ENCODE data around the gene HS6ST2. TPM values are rescaled to one million over a fixed set of nuclear protein-coding genes. Genes with fewer than 3 reads are reported as not detected.
"Not testable (repeated sequence)": the region's sequence is repeated elsewhere in the genome, so short reads cannot be mapped to it uniquely, and the experiment has no call there.

The HS6ST2 gene
- total and polyA plus RNA-seq, 4 experiments from 2014 or later, result not detected

- Histone ChIP-seq H3K4me3 (ENCODE audit: low read length in 2 of 2) (no peak overlapping the region), H3K36me3 (ENCODE audit: insufficient read depth, low read length) (no peaks in the 10 kb centered on the region), H3K9me3 (ENCODE audit: control insufficient read depth in 1 of 2, low read length in 2 of 2) (no peaks in the 10 kb centered on the region), H3K4me1 (ENCODE audit: insufficient read depth, low read length) (no peaks in the 10 kb centered on the region), H3K27ac (ENCODE audit: low read depth, low read length) (no peak overlapping the region), H3K27me3 (ENCODE audit: insufficient read depth, low read length) (no peaks in the 10 kb centered on the region)
- ChIA-PET POLR2A (ENCODE audit: partially characterized antibody) (no interaction called here), CTCF (ENCODE audit: partially characterized antibody) (no interaction called here)
- intact Hi-C loops (cut with micrococcal nuclease), result no loop called here
- Mint-ChIP-seq H3K36me3 (no peaks in the 10 kb centered on the region), H3K27ac (no peak overlapping the region), H3K4me1 (no peaks in the 10 kb centered on the region), H3K4me3 (no peak overlapping the region), H3K27me3 (peaks cover 0 to 4% of the 10 kb centered on the region in 2 donors), H3K9me3 (no peaks in the 10 kb centered on the region)
- no peak for DNase-seq
Measured at GRCh38 chrX:132984058-132984650, 25.7 kb upstream of the HS6ST2 start.

GRCh38 chrX:132983496-132983895 lies 25.1 kb upstream of the HS6ST2 start:
- intact Hi-C loops (cut with micrococcal nuclease), result no loop called here
- CTCF ChIA-PET (ENCODE audit: partially characterized antibody), result no interaction called here
- H3K27ac Mint-ChIP-seq, result no peak overlapping the region

DNA sequence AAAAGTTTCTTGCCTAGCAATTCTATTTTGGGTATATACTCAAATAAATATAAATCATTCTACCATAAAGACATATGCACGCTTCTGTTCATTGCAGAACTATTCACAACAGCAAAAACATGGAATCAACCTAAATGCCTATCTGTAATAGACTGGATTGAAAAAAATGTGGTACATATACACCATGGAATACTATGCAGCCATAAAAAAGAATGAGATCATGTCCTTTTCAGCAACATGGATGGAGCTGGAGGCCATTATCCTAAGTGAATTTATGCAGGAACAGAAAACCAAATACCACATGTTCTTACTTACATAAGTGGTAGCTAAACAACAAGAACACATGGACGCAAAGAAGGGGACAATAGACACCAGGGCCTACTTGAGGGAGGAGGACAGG lies 21.6 kb upstream of the HS6ST2 start:
- H3K4me3 ChIP-seq (ENCODE audit: low read length in 2 of 2); H3K27ac ChIP-seq (ENCODE audit: low read depth, low read length); H3K36me3 ChIP-seq (ENCODE audit: insufficient read depth, low read length); H3K9me3 Mint-ChIP-seq; H3K4me1 Mint-ChIP-seq; CTCF ChIA-PET (ENCODE audit: partially characterized antibody); H3K27me3 Mint-ChIP-seq; intact Hi-C loops (cut with micrococcal nuclease); H3K27me3 ChIP-seq (ENCODE audit: insufficient read depth, low read length); DNase-seq; H3K27ac Mint-ChIP-seq; H3K36me3 Mint-ChIP-seq; H3K4me1 ChIP-seq (ENCODE audit: insufficient read depth, low read length); H3K9me3 ChIP-seq (ENCODE audit: control insufficient read depth in 1 of 2, low read length in 2 of 2); POLR2A ChIA-PET (ENCODE audit: partially characterized antibody); H3K4me3 Mint-ChIP-seq: not testable (repeated sequence)

More at GRCh38 chrX:132983496-132983895, 25.1 kb upstream of the HS6ST2 start:
- no peaks in the 10 kb centered on the region for H3K9me3 Mint-ChIP-seq
- no peak overlapping the region for H3K4me3 ChIP-seq (ENCODE audit: low read length in 2 of 2)
- DNase-seq, result no peak
- H3K4me1 ChIP-seq (ENCODE audit: insufficient read depth, low read length), result no peaks in the 10 kb centered on the region
- H3K4me1 Mint-ChIP-seq, result no peaks in the 10 kb centered on the region
- no peak overlapping the region for H3K27ac ChIP-seq (ENCODE audit: low read depth, low read length)
- POLR2A ChIA-PET (ENCODE audit: partially characterized antibody), result no interaction called here
- no peaks in the 10 kb centered on the region for H3K27me3 ChIP-seq (ENCODE audit: insufficient read depth, low read length)
- H3K27me3 Mint-ChIP-seq, result peaks cover 0 to 6% of the 10 kb centered on the region in 2 donors
- H3K36me3 Mint-ChIP-seq, result no peaks in the 10 kb centered on the region
- H3K9me3 ChIP-seq (ENCODE audit: control insufficient read depth in 1 of 2, low read length in 2 of 2), result no peaks in the 10 kb centered on the region
- no peak overlapping the region for H3K4me3 Mint-ChIP-seq
- no peaks in the 10 kb centered on the region for H3K36me3 ChIP-seq (ENCODE audit: insufficient read depth, low read length)

DNA sequence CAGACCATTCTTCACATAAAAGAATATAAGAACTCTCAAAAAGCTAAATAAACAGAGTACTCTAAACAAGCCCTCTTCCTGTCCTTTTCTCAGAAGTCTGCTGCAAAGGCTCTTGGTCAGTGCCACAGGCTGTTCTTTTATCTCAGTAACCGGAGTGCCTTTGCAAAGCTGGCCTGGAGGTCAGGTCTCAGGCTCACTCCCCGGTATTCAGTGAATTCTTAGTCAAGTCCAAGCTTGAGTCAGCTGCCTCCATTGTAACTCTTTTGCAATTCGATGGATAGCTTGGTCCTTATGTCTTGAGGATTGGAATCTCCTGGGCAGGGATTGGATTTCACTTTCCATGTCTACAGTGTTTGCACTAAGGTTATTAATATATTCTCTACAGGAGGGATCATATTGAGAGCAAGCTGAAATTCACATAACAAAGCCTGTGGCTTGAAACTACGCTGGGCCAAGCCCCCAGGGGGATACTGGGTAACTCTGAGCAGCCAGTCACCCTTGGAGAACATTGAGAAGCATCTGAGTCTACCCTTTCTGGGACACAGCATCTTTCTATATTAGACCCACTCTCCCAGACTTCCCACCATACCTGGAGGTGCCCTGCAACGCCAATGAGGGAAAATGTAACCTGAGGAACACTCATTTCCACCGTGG lies 10.0 kb upstream of the HS6ST2 start:
- H3K27ac ChIP-seq (ENCODE audit: low read depth, low read length), result no peak overlapping the region
- Mint-ChIP-seq H3K4me3 (no peak overlapping the region), H3K27ac (no peak overlapping the region), H3K9me3 (peaks cover 0 to 2% (median 0%) of the 10 kb centered on the region in 8 donors), H3K4me1 (no peaks in the 10 kb centered on the region), H3K27me3 (peaks cover 2 to 3% of the 10 kb centered on the region in 2 donors), H3K36me3 (no peaks in the 10 kb centered on the region)
- H3K36me3 ChIP-seq (ENCODE audit: insufficient read depth, low read length), result no peaks in the 10 kb centered on the region
- intact Hi-C loops (cut with micrococcal nuclease), result no loop called here
- no peak for DNase-seq
- CTCF ChIA-PET (ENCODE audit: partially characterized antibody), result no interaction called here
- H3K4me1 ChIP-seq (ENCODE audit: insufficient read depth, low read length), result no peaks in the 10 kb centered on the region
- H3K9me3 ChIP-seq (ENCODE audit: control insufficient read depth in 1 of 2, low read length in 2 of 2), result no peaks in the 10 kb centered on the region
- H3K27me3 ChIP-seq (ENCODE audit: insufficient read depth, low read length), result no peaks in the 10 kb centered on the region
- H3K4me3 ChIP-seq (ENCODE audit: low read length in 2 of 2), result no peak overlapping the region
- POLR2A ChIA-PET (ENCODE audit: partially characterized antibody), result no interaction called here

- no peaks in the 10 kb centered on the region for H3K27me3 ChIP-seq (ENCODE audit: insufficient read depth, low read length)
- H3K4me1 ChIP-seq (ENCODE audit: insufficient read depth, low read length), result no peaks in the 10 kb centered on the region
- Mint-ChIP-seq H3K27me3 (peaks cover 2 to 3% of the 10 kb centered on the region in 2 donors), H3K27ac (no peak overlapping the region), H3K4me3 (no peak overlapping the region), H3K36me3 (no peaks in the 10 kb centered on the region), H3K4me1 (no peaks in the 10 kb centered on the region), H3K9me3 (peaks cover 0 to 2% (median 0%) of the 10 kb centered on the region in 8 donors)
- intact Hi-C loops (cut with micrococcal nuclease), result no loop called here
- H3K4me3 ChIP-seq (ENCODE audit: low read length in 2 of 2), result no peak overlapping the region
- ChIA-PET POLR2A (ENCODE audit: partially characterized antibody) (no interaction called here), CTCF (ENCODE audit: partially characterized antibody) (no interaction called here)
- no peaks in the 10 kb centered on the region for H3K36me3 ChIP-seq (ENCODE audit: insufficient read depth, low read length)
- no peaks in the 10 kb centered on the region for H3K9me3 ChIP-seq (ENCODE audit: control insufficient read depth in 1 of 2, low read length in 2 of 2)
- no peak for DNase-seq
- H3K27ac ChIP-seq (ENCODE audit: low read depth, low read length), result no peak overlapping the region
Measured at GRCh38 chrX:132967049-132967448, 8.6 kb upstream of the HS6ST2 start.

- H3K27ac ChIP-seq (ENCODE audit: low read depth, low read length), result no peak overlapping the region
- Mint-ChIP-seq H3K4me3 (no peak overlapping the region), H3K9me3 (peaks cover 0 to 2% (median 0%) of the 10 kb centered on the region in 8 donors), H3K36me3 (no peaks in the 10 kb centered on the region), H3K27me3 (peaks cover 2 to 3% of the 10 kb centered on the region in 2 donors), H3K4me1 (no peaks in the 10 kb centered on the region), H3K27ac (no peak overlapping the region)
- no peaks in the 10 kb centered on the region for H3K27me3 ChIP-seq (ENCODE audit: insufficient read depth, low read length)
- DNase-seq, result no peak
- ChIA-PET CTCF (ENCODE audit: partially characterized antibody) (no interaction called here), POLR2A (ENCODE audit: partially characterized antibody) (no interaction called here)
- no peaks in the 10 kb centered on the region for H3K36me3 ChIP-seq (ENCODE audit: insufficient read depth, low read length)
- no peaks in the 10 kb centered on the region for H3K9me3 ChIP-seq (ENCODE audit: control insufficient read depth in 1 of 2, low read length in 2 of 2)
- H3K4me1 ChIP-seq (ENCODE audit: insufficient read depth, low read length), result no peaks in the 10 kb centered on the region
- intact Hi-C loops (cut with micrococcal nuclease), result no loop called here
- H3K4me3 ChIP-seq (ENCODE audit: low read length in 2 of 2), result no peak overlapping the region
Measured at GRCh38 chrX:132965461-132965860, 7.0 kb upstream of the HS6ST2 start.

DNA sequence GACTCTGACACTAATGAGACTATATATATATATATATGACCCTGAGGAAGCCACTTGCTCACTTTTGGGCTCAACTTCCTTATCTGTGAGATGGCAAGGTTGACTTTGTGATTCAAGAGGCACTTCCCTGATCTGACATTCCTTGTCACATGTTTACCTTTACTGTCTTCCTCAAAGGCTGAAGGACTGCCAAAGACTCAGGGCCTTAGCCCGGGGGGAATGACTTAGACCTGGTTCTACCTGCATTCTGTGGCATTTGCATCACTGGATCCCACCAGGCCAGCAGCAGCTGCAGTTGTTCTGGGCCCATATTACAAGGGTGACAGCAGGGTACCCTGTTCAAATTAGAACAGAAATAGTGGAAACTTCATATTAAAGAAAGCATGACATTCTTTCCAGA lies 3.1 kb upstream of the HS6ST2 start:
- no peak overlapping the region for H3K4me3 Mint-ChIP-seq
- H3K4me1 Mint-ChIP-seq, result peaks cover 0 to 6% (median 3%) of the 10 kb centered on the region in 4 donors
- no peaks in the 10 kb centered on the region for H3K36me3 Mint-ChIP-seq
- no peak for DNase-seq
- Histone ChIP-seq H3K9me3 (ENCODE audit: control insufficient read depth in 1 of 2, low read length in 2 of 2) (no peaks in the 10 kb centered on the region), H3K27me3 (ENCODE audit: insufficient read depth, low read length) (no peaks in the 10 kb centered on the region), H3K36me3 (ENCODE audit: insufficient read depth, low read length) (no peaks in the 10 kb centered on the region), H3K27ac (ENCODE audit: low read depth, low read length) (no peak overlapping the region), H3K4me3 (ENCODE audit: low read length in 2 of 2) (no peak overlapping the region), H3K4me1 (ENCODE audit: insufficient read depth, low read length) (no peaks in the 10 kb centered on the region)
- H3K9me3 Mint-ChIP-seq, result peaks cover 0 to 2% (median 0%) of the 10 kb centered on the region in 8 donors
- H3K27me3 Mint-ChIP-seq, result peaks cover 4 to 12% of the 10 kb centered on the region in 2 donors
- intact Hi-C loops (cut with micrococcal nuclease), result no loop called here
- ChIA-PET POLR2A (ENCODE audit: partially characterized antibody) (no interaction called here), CTCF (ENCODE audit: partially characterized antibody) (no interaction called here)
- no peak overlapping the region for H3K27ac Mint-ChIP-seq

Measured in CD4-positive, alpha-beta memory T cell (primary cell).